Tibial nerve (tissue), 4 donors: ENCODE results near the gene ERH. TPM values are rescaled to one million over a fixed set of nuclear protein-coding genes. Genes with fewer than 3 reads are reported as not detected.
"Not testable (repeated sequence)": the region's sequence is repeated elsewhere in the genome, so short reads cannot be mapped to it uniquely, and the experiment has no call there.

Source experiments
- DNase-seq, 2 donors: peaks; one replicate each; pipeline ENCODE4 v3.0.0-alpha.2; 2019; ENCODE audit warnings: low spot score in 2 of 2
- H3K27ac ChIP-seq, 4 donors: fragments of 200-600 bp; sonication (generic) in 3 of 4; one replicate each; pipeline ENCODE4 v1.5.1; 2017 to 2019; ENCODE audit warnings: mild to moderate bottlenecking in 1 of 4
- H3K27me3 ChIP-seq, 2 donors: fragments of 200-600 bp; sonication (generic) in 1 of 2; one replicate each; pipeline versions ENCODE4 v1.5.1 to v1.6.0; 2017 to 2019
- H3K36me3 ChIP-seq, 3 donors: fragments of 200-600 bp; sonication (generic); one replicate each; pipeline ENCODE4 v1.5.1; 2018 to 2019
- H3K4me1 ChIP-seq, 4 donors: fragments of 200-600 bp; sonication (generic) in 3 of 4; one replicate each; pipeline ENCODE4 v1.5.1; 2017 to 2019
- H3K4me3 ChIP-seq, 4 donors: fragments of 200-600 bp; sonication (generic) in 3 of 4; one replicate each; pipeline ENCODE4 v1.5.1; 2017 to 2019; ENCODE audit warnings: mild to moderate bottlenecking in 1 of 4, moderate library complexity in 1 of 4
- H3K9me3 ChIP-seq, 4 donors: fragments of 200-600 bp; sonication (generic) in 3 of 4; one replicate each; pipeline ENCODE4 v1.5.1; 2017 to 2019
- CTCF ChIP-seq, 5 experiments: fragments of 200-600 bp in 3 of 5; fragments of 450-650 bp in 2 of 5; sonication (generic) in 3 of 5; IDR thresholded peaks; one replicate each; pipeline ENCODE4 v1.5.1; 2016 to 2019; ENCODE audit warnings: antibody characterized with exemption in 5 of 5, mild to moderate bottlenecking in 3 of 5, moderate library complexity in 2 of 5
- EP300 ChIP-seq, 2 donors: sonication (generic); formaldehyde crosslinking; IDR thresholded peaks; one replicate each; pipeline ENCODE4 v1.6.1; 2017; ENCODE audit warnings: antibody characterized with exemption in 2 of 2, mild to moderate bottlenecking in 1 of 2
- POLR2A ChIP-seq, 2 donors: fragments of 450-650 bp; IDR thresholded peaks; one replicate each; pipeline ENCODE4 v1.6.1; 2017; ENCODE audit warnings: antibody characterized with exemption in 2 of 2, mild to moderate bottlenecking in 2 of 2, moderate library complexity in 2 of 2
- WGBS, 2 donors: methylation state at CpG; one replicate each; pipeline ENCODE4 v1.1.5; 2018; 5-methylcytosine and 5-hydroxymethylcytosine counted together
- total RNA-seq, 4 donors: library from RNA; depleted of rRNA; stranded (reverse); fragments of >200 nt; gene quantifications; one replicate each; pipeline ENCODE4 v1.1.0, GENCODE V29; 2016

The ERH gene
- total RNA-seq, 4 donors from 2014 or later = 59.4 to 113 (median 82.5) TPM

- Histone ChIP-seq H3K36me3 (peaks cover 0 to 66% (median 0%) of the 10 kb centered on the region in 3 donors), H3K27ac (no peak overlapping the region), H3K9me3 (peaks cover 0 to 11% (median 0%) of the 10 kb centered on the region in 4 donors), H3K27me3 (no peaks in the 10 kb centered on the region), H3K4me3 (no peak overlapping the region), H3K4me1 (no peaks in the 10 kb centered on the region)
- DNase-seq = no peak
- no peak for TF ChIP-seq EP300 (IDR thresholded peaks at IDR 0.05)
- TF ChIP-seq CTCF (IDR thresholded peaks at IDR 0.05) = no peak
- TF ChIP-seq POLR2A (IDR thresholded peaks at IDR 0.05) = no peak
- WGBS, 2 donors = 86 to 96% methylated on average over 2 of the region's 2 CpGs
Observed at GRCh38 chr14:69424149-69424923, 26.2 kb upstream of the ERH start.

- no peak for DNase-seq
- WGBS, 2 donors = 97 to 99% methylated on average over 4 of the region's 4 CpGs
- Histone ChIP-seq H3K4me1 (no peaks in the 10 kb centered on the region), H3K9me3 (peaks cover 0 to 10% (median 0%) of the 10 kb centered on the region in 4 donors), H3K27me3 (no peaks in the 10 kb centered on the region), H3K4me3 (no peak overlapping the region), H3K27ac (no peak overlapping the region), H3K36me3 (peaks cover 0 to 58% (median 0%) of the 10 kb centered on the region in 3 donors)
- TF ChIP-seq POLR2A (IDR thresholded peaks at IDR 0.05) (no peak), CTCF (IDR thresholded peaks at IDR 0.05) (no peak), EP300 (IDR thresholded peaks at IDR 0.05) (no peak)
Observed at GRCh38 chr14:69423279-69423678, 25.2 kb upstream of the ERH start.

- not testable (repeated sequence) for H3K27me3 ChIP-seq, H3K27ac ChIP-seq, H3K4me1 ChIP-seq, H3K9me3 ChIP-seq, H3K4me3 ChIP-seq, H3K36me3 ChIP-seq, DNase-seq
- WGBS, 2 donors = 95 to 98% methylated on average over 4 of the region's 4 CpGs
Observed at GRCh38 chr14:69416087-69416486, 18.0 kb upstream of the ERH start.

GRCh38 chr14:69413483-69413882, 15.4 kb upstream of the ERH start:
- peaks cover 0 to 6% (median 0%) of the 10 kb centered on the region in 4 donors for H3K9me3 ChIP-seq
- TF ChIP-seq EP300 (IDR thresholded peaks at IDR 0.05) (no peak), POLR2A (IDR thresholded peaks at IDR 0.05) (no peak), CTCF (IDR thresholded peaks at IDR 0.05) (no peak)
- 62 to 65% methylated on average over 2 of the region's 2 CpGs for WGBS, 2 donors
- H3K27me3 ChIP-seq = no peaks in the 10 kb centered on the region
- DNase-seq = no peak
- H3K4me1 ChIP-seq = no peaks in the 10 kb centered on the region
- H3K36me3 ChIP-seq = no peaks in the 10 kb centered on the region
- no peak overlapping the region for H3K4me3 ChIP-seq
- H3K27ac ChIP-seq = no peak overlapping the region

GRCh38 chr14:69408331-69408960, 10.3 kb upstream of the ERH start:
- DNase-seq = no peak
- Histone ChIP-seq H3K27me3 (no peaks in the 10 kb centered on the region), H3K4me1 (peaks cover 0 to under 1% (median 0%) of the 10 kb centered on the region in 4 donors), H3K9me3 (no peaks in the 10 kb centered on the region), H3K27ac (no peak overlapping the region), H3K4me3 (no peak overlapping the region), H3K36me3 (peaks cover 0 to 5% (median 0%) of the 10 kb centered on the region in 3 donors)
- 74 to 75% methylated on average over 2 of the region's 2 CpGs for WGBS, 2 donors
- no peak for TF ChIP-seq CTCF (IDR thresholded peaks at IDR 0.05)
